GM21528 (cell line): Measurements from ENCODE around the gene HAPLN2.

Experiments
- ATAC-seq: cut with Tn5 transposase; IDR thresholded peaks from one replicate; pipeline ENCODE4 v1.9.1; 2021; ENCODE audit warnings: mild to moderate bottlenecking, moderate library complexity; ENCODE audit not compliant: unreplicated experiment, low FRiP score

The HAPLN2 gene

GRCh38 chr1:156659661-156659987 lies 40.4 kb downstream of the HAPLN2 start:
- ATAC-seq, result no peak

- peak; percentile 48 for ATAC-seq
Observed at GRCh38 chr1:156659988-156660751, 41.0 kb downstream of the HAPLN2 start.

GRCh38 chr1:156660752-156661112 lies 41.5 kb downstream of the HAPLN2 start:
- no peak for ATAC-seq

- ATAC-seq, result no peak
Observed at GRCh38 chr1:156662005-156662799, 43.0 kb downstream of the HAPLN2 start.

- no peak for ATAC-seq
Observed at GRCh38 chr1:156662800-156663055, 43.5 kb downstream of the HAPLN2 start.

- ATAC-seq, result no peak
Observed at GRCh38 chr1:156663178-156663577, 44.0 kb downstream of the HAPLN2 start.

GRCh38 chr1:156664046-156664766 lies 45.0 kb downstream of the HAPLN2 start:
- no peak for ATAC-seq

- no peak for ATAC-seq
Observed at GRCh38 chr1:156664767-156665411, 45.7 kb downstream of the HAPLN2 start.

GRCh38 chr1:156665539-156665938 lies 46.3 kb downstream of the HAPLN2 start:
- no peak for ATAC-seq

- no peak for ATAC-seq
Observed at GRCh38 chr1:156666862-156667609, 47.8 kb downstream of the HAPLN2 start.

GRCh38 chr1:156667610-156667967 lies 48.4 kb downstream of the HAPLN2 start:
- no peak for ATAC-seq

- ATAC-seq, result no peak
Observed at GRCh38 chr1:156667968-156668709, 48.9 kb downstream of the HAPLN2 start.

- ATAC-seq, result no peak
Observed at GRCh38 chr1:156668801-156669637, 49.8 kb downstream of the HAPLN2 start.

GRCh38 chr1:156669794-156670193 lies 50.6 kb downstream of the HAPLN2 start:
- ATAC-seq, result no peak

GRCh38 chr1:156670359-156670758 lies 51.1 kb downstream of the HAPLN2 start:
- ATAC-seq, result no peak

- no peak for ATAC-seq
Observed at GRCh38 chr1:156670791-156671190, 51.6 kb downstream of the HAPLN2 start.

GRCh38 chr1:156671804-156672203 lies 52.6 kb downstream of the HAPLN2 start:
- no peak for ATAC-seq

GRCh38 chr1:156673387-156674121 lies 54.3 kb downstream of the HAPLN2 start:
- no peak for ATAC-seq
